Heart left ventricle (tissue), 16 donors: ENCODE data around the gene RAD23A. TPM values are rescaled to one million over a fixed set of nuclear protein-coding genes. Genes with fewer than 3 reads are reported as not detected.

Source experiments
- ATAC-seq, 4 donors: fragments of 200-7000 bp; cut with Tn5 transposase; one replicate each; pipeline ENCODE4 v1.9.1; 2020 to 2022; ENCODE audit warnings: moderate library complexity in 4 of 4, mild to moderate bottlenecking in 3 of 4, moderate number of reproducible peaks in 1 of 4
- DNase-seq, 5 donors: peaks; one replicate each; pipeline ENCODE4 v3.0.0-alpha.2; 2020
- H3K27ac ChIP-seq, 12 donors: fragments of 200-600 bp; sonication (generic) in 4 of 12; one replicate each; pipeline versions ENCODE4 v1.5.0 to v1.8.0; 2016 to 2022; ENCODE audit warnings: mild to moderate bottlenecking in 2 of 12
- H3K27me3 ChIP-seq, 9 donors: fragments of 200-600 bp; sonication (generic) in 2 of 9; one replicate each; pipeline versions ENCODE4 v1.5.1 to v1.8.0; 2016 to 2022; ENCODE audit warnings: mild to moderate bottlenecking in 3 of 9
- H3K36me3 ChIP-seq, 9 donors: fragments of 200-600 bp; sonication (generic) in 2 of 9; one replicate each; pipeline versions ENCODE4 v1.5.0 to v1.8.0; 2018 to 2022; ENCODE audit warnings: mild to moderate bottlenecking in 2 of 9
- H3K4me1 ChIP-seq, 12 donors: fragments of 200-600 bp; sonication (generic) in 4 of 12; one replicate each; pipeline versions ENCODE4 v1.5.0 to v1.8.0; 2016 to 2022; ENCODE audit warnings: mild to moderate bottlenecking in 3 of 12
- H3K4me3 ChIP-seq, 12 donors: fragments of 200-600 bp; sonication (generic) in 4 of 12; one replicate each; pipeline versions ENCODE4 v1.5.0 to v1.8.0; 2017 to 2022; ENCODE audit warnings: mild to moderate bottlenecking in 9 of 12, moderate library complexity in 4 of 12
- H3K9me3 ChIP-seq, 12 donors: fragments of 200-600 bp; sonication (generic) in 4 of 12; one replicate each; pipeline versions ENCODE4 v1.5.0 to v1.8.0; 2016 to 2022; ENCODE audit warnings: mild to moderate bottlenecking in 1 of 12
- CTCF ChIP-seq, 12 donors: fragments of 200-600 bp; sonication (generic) in 4 of 12; IDR thresholded peaks; one replicate each; pipeline versions ENCODE4 v1.5.0 to v1.8.0; 2018 to 2022; ENCODE audit warnings: antibody characterized with exemption in 12 of 12, mild to moderate bottlenecking in 5 of 12
- POLR2A ChIP-seq, 2 donors: fragments of 450-650 bp; IDR thresholded peaks; one replicate each; pipeline ENCODE4 v1.6.1; 2017; ENCODE audit warnings: antibody characterized with exemption in 2 of 2, mild to moderate bottlenecking in 2 of 2, moderate library complexity in 2 of 2
- WGBS, 4 donors: extraction: QIAGEN DNeasy Blood & Tissue Kit in 2 of 4; methylation state at CpG; one replicate each; pipeline versions ENCODE4 v1.1.5 to v1.1.7; 2013 to 2018; 5-methylcytosine and 5-hydroxymethylcytosine counted together
- intact Hi-C, 10 donors: fragments of 100-400 bp; cut with DNase I; formaldehyde crosslinking; loops; one replicate each; pipeline versions ENCODE4 v1.11.1 to v1.14.2; 2022
- polyA plus RNA-seq, 2 donors: library from polyadenylated mRNA; stranded (reverse); fragments of 200-250 nt; gene quantifications; one replicate each; pipeline ENCODE4 v1.2.3, GENCODE V29; 2013
- total RNA-seq, 9 donors: library from RNA; depleted of rRNA in 2 of 9; stranded (reverse); fragments of >200 nt in 2 of 9; fragmentation: NEBNext Ultra II Directional in 3 of 9; extraction: Animal tissue kit (Norgen Biotek cat#: 25700) in 3 of 9; gene quantifications; one replicate each; pipeline versions ENCODE4 v1.1.0 to v1.2.4, GENCODE V29; 2016 to 2023
- donor health status: ischemic (EF 13 %, LVEDD 7.1; RV severe dilation, severe dysfunction).
- donor health status: healthy with polysubstance abuse.
- donor health status: DM: no; HTN: yes; CAD: no.
- donor health status: DM: no; HTN: no; CAD: no.
- donor health status: ischemic (EF 25% LVEDD 6.9; RV normal size, moderate dysfunction).
- donor health status: ischemic (EF 25% LVEDD 5.7; RV mildly dilated, moderate dysfunction).
- donor health status: healthy.
- donor health status: DM: yes; HTN: yes; CAD: no.
- donor health status: ischemic (EF 35%, LVEDD 5.7; RV mildly dilated, moderate dysfunction).
- donor health status: nonischemic (EF 11% LVEDD 7.7; RV severe dilation, severe dysfunction).
- donor health status: DM: yes; HTN: yes; CAD: no.
- donor health status: PGD.
- donor health status: ischemic (EF 29% LVEDD 5.4; RV normal size, mild dysfunction).
- donor health status: nonischemic (EF 23%, LVEDD 6.1; RV moderate dilation, normal function).

RAD23A gene
- total and polyA plus RNA-seq, 11 donors = 130 to 272 (median 162) TPM

GRCh38 chr19:12990431-12990830 lies 44.8 kb downstream of the RAD23A start:
- H3K4me1 ChIP-seq = peaks cover 0 to 11% (median 4%) of the 10 kb centered on the region in 12 donors
- DNase-seq (no peak), ATAC-seq (no peak)
- H3K27ac ChIP-seq = no peak overlapping the region
- H3K27me3 ChIP-seq = no peaks in the 10 kb centered on the region
- intact Hi-C loops = no loop called here
- H3K9me3 ChIP-seq = no peaks in the 10 kb centered on the region
- H3K36me3 ChIP-seq = no peaks in the 10 kb centered on the region
- TF ChIP-seq CTCF (IDR thresholded peaks at IDR 0.05) (no peak), POLR2A (IDR thresholded peaks at IDR 0.05) (no peak)
- H3K4me3 ChIP-seq = no peak overlapping the region
- WGBS, 4 donors = 40 to 53% (median 50%) methylated on average over 22 of the region's 22 CpGs

- no peaks in the 10 kb centered on the region for H3K36me3 ChIP-seq
- DNase-seq (no peak), ATAC-seq (no peak)
- H3K27me3 ChIP-seq = no peaks in the 10 kb centered on the region
- H3K27ac ChIP-seq = no peak overlapping the region
- intact Hi-C loops = no loop called here
- TF ChIP-seq CTCF (IDR thresholded peaks at IDR 0.05) = no peak
- no peak for TF ChIP-seq POLR2A (IDR thresholded peaks at IDR 0.05)
- no peak overlapping the region for H3K4me3 ChIP-seq
- H3K9me3 ChIP-seq = no peaks in the 10 kb centered on the region
- 75 to 80% (median 78%) methylated on average over 3 of the region's 3 CpGs for WGBS, 4 donors
- H3K4me1 ChIP-seq = peaks cover 0 to 7% (median 1%) of the 10 kb centered on the region in 12 donors
Observed at GRCh38 chr19:12990853-12991252, 45.2 kb downstream of the RAD23A start.

GRCh38 chr19:12991296-12991695 lies 45.6 kb downstream of the RAD23A start:
- peaks cover 0 to 9% (median 1%) of the 10 kb centered on the region in 12 donors for H3K4me1 ChIP-seq
- H3K4me3 ChIP-seq = no peak overlapping the region
- no peaks in the 10 kb centered on the region for H3K36me3 ChIP-seq
- peaks cover 0 to 3% (median 0%) of the 10 kb centered on the region in 9 donors for H3K27me3 ChIP-seq
- DNase-seq = no peak
- no peak overlapping the region for H3K27ac ChIP-seq
- H3K9me3 ChIP-seq = no peaks in the 10 kb centered on the region
- TF ChIP-seq CTCF (IDR thresholded peaks at IDR 0.05) (no peak), POLR2A (IDR thresholded peaks at IDR 0.05) (no peak)
- ATAC-seq = no peak
- intact Hi-C loops = no loop called here
- 94 to 99% (median 97%) methylated on average over 5 of the region's 5 CpGs for WGBS, 4 donors

GRCh38 chr19:12992729-12993128 lies 47.1 kb downstream of the RAD23A start:
- intact Hi-C loops = no loop called here
- no peak for ATAC-seq
- no peak overlapping the region for H3K4me3 ChIP-seq

More at GRCh38 chr19:12992729-12993128, 47.1 kb downstream of the RAD23A start:
- no peaks in the 10 kb centered on the region for H3K9me3 ChIP-seq
- H3K27me3 ChIP-seq = peaks cover 0 to 5% (median 0%) of the 10 kb centered on the region in 9 donors
- peaks cover 0 to 23% (median 13%) of the 10 kb centered on the region in 12 donors for H3K4me1 ChIP-seq
- no peaks in the 10 kb centered on the region for H3K36me3 ChIP-seq
- TF ChIP-seq POLR2A (IDR thresholded peaks at IDR 0.05) (no peak), CTCF (IDR thresholded peaks at IDR 0.05) (no peak)
- no peak for DNase-seq
- H3K27ac ChIP-seq = no peak overlapping the region
- WGBS, 4 donors = 96 to 98% (median 96%) methylated on average over 11 of the region's 11 CpGs
